ENCODE data around the gene DHH. TPM values are rescaled to one million over a fixed set of nuclear protein-coding genes. Genes with fewer than 3 reads are reported as not detected.

The DHH gene
- 0.29 and 0.87 TPM in 2 replicates for total RNA-seq (2014; rRNA removed; shearing (Covaris generic))

DNA sequence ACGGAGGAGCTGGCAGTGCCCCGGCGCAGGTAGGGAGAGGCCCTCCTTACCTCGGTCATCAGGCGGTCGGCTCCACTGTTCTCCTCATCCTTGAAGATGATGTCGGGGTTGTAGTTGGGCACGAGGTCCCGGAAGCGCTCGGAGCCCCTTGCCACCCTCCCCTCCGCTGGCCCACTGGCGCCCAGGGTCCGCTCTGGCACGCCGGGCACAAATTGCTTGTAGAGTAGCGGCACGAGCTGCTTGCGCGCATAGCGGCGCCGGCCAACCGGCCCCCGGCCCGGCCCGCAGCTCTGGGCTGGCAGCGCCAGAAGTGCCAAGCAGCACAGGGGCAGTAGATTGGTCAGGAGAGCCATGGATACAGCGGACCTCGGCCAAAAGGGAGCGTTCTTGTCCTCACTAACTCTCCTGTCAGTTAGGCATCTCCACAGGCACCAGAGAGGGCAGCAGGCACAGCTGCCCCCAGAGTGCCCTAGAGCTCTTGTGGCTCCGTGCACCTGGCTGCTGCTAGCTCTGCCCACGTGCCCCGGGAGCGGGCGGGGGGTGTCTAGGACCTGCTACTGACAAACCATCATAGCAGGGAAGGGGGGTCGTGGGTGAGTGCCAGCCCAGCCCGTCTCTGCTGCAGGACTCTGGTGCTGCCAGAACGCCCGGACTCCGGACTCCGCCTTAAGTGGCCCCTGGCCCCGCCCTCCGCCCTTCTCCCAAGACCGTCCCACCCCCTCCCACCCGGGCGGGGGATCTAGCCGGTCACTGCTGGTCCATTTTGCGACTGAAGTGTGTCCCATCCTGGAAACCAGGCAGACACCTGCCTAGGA lies at the start of gene DHH:
DHH (minus strand) TSS at position 642 of the 815 bp plus-strand sequence; CDS start at position 353, 289 bp downstream.

DNA sequence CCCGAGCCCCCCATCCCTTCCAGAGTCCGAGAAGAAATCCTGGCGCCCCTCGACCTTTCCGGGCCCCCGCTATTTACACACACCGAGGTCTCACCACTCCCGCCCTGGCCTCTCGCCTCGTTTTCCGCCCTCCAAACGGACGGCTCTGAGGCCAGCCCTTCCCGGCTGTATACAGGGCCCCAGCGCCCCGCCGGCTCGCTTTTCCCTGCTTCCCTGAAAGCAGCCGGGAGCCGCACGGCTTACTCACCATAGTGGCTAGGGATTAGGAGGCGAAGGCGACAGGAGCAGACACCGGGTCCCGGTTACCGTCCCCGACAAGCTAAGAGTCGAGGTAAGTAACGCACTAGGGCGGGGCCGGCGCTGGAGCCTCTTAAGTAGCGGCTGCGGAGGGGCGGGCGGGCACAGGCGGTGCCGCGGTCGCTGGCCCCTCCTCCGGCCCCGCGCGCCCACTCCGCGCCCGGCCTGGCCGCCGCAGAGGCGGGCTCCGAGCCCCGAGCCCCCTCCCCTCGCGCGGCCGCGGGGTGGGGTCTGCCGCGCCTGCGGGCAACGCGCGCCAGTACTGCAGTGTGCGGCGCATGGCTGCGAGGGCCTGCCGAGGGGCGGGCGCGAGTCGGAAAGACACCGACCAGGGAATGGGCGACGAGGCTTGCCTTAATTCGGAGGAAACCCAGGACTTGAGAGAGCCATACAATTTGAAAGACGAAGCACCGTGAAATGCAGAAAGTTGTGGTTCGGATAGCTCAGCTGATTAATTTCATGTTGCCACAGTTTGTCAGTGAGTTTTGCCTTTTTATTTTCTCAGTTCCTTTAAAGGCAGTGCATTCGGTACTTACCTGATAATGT lies 36.7 kb upstream of the DHH start, which contains the start of gene TUBA1B:
TUBA1B (minus strand) TSS at position 345 of the 843 bp plus-strand sequence; CDS start at position 250, 95 bp downstream.

DNA sequence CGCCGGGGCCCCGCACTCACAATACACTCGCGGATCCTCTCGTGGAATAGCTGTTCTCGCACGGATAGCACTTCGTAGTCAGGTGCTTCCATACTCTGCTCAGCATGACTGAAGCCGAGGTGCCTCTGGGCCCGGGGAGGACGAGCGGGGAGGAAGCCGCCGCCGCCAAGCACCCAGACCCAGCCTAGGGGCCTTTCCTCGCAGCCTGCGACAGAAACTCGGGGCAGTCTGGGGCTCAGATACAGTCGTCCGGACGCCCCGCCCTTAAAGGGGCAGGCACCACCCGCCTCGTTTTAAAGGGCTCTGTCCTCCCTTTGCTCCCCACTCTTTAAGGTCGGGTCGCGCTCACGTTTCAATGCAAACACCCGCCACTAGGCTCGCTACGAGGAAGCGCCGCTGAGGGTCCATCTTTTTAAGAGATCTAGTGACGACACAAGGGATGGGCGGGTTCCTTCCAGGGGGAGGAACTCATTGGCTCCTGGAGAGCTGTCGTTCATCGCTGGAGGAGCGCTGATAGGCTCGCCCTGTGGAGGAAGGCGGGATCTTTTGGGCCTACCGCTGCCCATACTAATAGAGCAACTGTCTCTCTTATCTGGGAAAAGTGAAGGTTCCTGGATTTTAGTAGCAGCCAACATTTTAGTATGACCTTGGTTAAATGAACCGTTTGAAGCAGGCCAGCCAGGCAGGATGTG lies 16.0 kb upstream of the DHH start, which contains the start of gene LMBR1L:
LMBR1L (minus strand) TSS at position 384 of the 692 bp plus-strand sequence; CDS start at position 92, 292 bp downstream.

DNA sequence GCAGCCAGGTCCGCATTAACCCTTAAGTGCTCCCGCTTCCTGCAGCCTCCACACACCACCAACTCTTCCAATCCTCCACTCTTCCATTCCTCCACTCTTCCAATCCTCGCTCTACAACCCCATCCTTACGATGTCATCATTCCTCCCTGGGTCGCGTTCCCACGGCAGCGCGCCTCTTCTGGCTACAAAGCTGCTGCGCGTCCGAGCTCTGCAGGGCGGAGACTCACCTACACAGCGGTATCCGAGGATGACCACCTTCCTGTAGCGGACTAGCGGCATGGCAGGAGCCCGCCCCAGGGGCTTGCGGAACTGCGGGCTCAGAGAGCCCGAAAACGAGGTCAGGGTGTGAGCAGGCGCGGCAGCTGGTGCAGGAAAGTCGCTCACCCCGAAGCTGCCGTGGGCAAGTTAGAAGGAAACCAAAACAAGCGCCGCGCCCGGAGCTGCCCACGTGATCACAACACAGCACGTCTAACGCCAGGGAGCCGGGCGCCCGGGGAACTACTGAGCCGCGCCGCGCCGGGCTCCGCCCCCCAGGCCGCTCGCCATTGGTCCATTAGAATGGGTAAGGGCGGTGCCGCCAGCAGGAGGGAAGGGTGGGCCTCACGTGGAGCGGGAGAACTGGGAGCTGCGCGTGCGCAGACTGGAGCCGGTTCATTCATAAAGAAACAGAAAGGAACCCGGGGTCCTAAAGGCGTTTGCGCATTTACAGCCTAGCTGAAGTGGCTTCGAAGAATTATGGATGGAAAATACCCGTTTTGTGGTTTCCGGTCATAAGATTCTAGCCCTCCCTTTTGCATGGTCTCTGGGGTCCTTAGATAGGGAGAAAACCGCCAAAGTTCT lies 24.9 kb downstream of the DHH start, which contains the start of gene RHEBL1:
RHEBL1 (minus strand) TSS at position 473 of the 840 bp plus-strand sequence; CDS start at position 279, 194 bp downstream.

DNA sequence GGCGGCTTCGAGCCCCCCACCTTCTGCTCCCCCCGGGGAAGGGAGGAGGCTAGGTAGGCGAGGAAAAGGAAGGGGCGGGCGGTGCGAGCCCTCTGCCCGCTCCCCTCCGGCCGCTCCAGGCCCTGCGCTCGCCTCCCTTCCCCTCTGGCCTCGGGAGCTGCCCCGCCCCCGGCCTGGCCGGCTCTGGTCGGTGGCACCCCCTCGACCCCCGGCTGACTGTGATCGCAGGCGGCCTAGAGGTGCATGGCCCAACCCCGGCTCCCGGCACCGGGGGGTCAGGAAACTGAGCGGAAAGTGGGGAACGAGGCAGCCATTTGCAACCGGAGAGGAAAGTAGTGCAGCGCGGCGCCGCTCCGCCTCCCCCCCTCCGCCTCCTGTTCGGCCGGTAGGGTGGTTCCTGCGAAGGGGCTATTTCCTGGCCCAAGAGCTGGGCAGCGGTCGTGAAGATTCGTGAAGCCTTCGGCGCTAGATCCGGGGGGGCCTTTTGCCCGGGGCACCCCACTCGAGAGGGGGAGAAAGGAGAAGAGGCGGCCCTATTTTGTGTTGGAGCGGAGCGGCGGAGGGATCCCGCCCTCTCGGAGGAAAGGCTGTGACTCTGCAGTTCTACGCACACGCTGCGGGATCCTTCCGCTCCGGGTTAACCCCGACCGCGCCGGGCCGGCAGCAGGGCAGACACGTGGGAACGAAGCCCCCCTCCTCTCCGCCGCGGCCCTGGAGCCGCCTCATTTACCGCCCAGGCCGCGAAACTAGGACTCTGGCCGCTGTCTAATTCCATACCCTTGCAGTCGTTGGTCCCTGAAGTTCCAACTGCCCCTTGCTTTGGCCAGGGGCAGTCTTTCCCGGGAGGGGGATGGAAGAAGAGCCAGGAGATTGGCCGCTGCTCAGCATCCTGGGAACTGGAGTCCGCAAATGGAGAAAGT lies 34.1 kb downstream of the DHH start, which contains the start of gene KMT2D:
KMT2D (minus strand) TSS at position 558 of the 920 bp plus-strand sequence. CDS start 5,470 bp downstream, outside the sequence.

Small RNA genes within 50 kb of the gene (small RNA-seq; reads per million reads assigned to genes)
- not detected for gene RF00019

Other genes with a start within 250 kb of the DHH start
- gene DDX23, start 242.6 kb downstream of the DHH start, total RNA-seq (2014; rRNA removed; shearing (Covaris generic)) = 63.5 and 66.8 TPM in 2 replicates
- 0.48 and 0.57 TPM in 2 replicates for gene RND1, start 228.9 kb downstream of the DHH start, total RNA-seq (2014; rRNA removed; shearing (Covaris generic))
- 24.9 and 25.8 TPM in 2 replicates for gene FKBP11, start 169.3 kb downstream of the DHH start, total RNA-seq (2014; rRNA removed; shearing (Covaris generic))
- gene ARF3, start 137.3 kb downstream of the DHH start, total RNA-seq (2014; rRNA removed; shearing (Covaris generic)) = 79.5 and 93.6 TPM in 2 replicates
- 2.6 and 3.5 TPM in 2 replicates for gene WNT10B, start 123.1 kb downstream of the DHH start, total RNA-seq (2014; rRNA removed; shearing (Covaris generic))
- not detected in 2 replicates for gene WNT1, start 116.5 kb downstream of the DHH start, total RNA-seq (2014; rRNA removed; shearing (Covaris generic))
- gene DDN, start 95.4 kb downstream of the DHH start, total RNA-seq (2014; rRNA removed; shearing (Covaris generic)) = 1.6 and 2.4 TPM in 2 replicates
- gene PRKAG1, start 76.0 kb downstream of the DHH start, total RNA-seq (2014; rRNA removed; shearing (Covaris generic)) = 120 and 128 TPM in 2 replicates
- gene KMT2D, start 34.0 kb downstream of the DHH start, total RNA-seq (2014; rRNA removed; shearing (Covaris generic)) = 40.7 and 44.7 TPM in 2 replicates
- gene RHEBL1, start 24.8 kb downstream of the DHH start, total RNA-seq (2014; rRNA removed; shearing (Covaris generic)) = 4.0 and 9.5 TPM in 2 replicates
- 11.1 and 14.3 TPM in 2 replicates for gene LMBR1L, start 16.0 kb upstream of the DHH start, total RNA-seq (2014; rRNA removed; shearing (Covaris generic))
- 2,083 and 2,392 TPM in 2 replicates for gene TUBA1B, start 36.6 kb upstream of the DHH start, total RNA-seq (2014; rRNA removed; shearing (Covaris generic))
- gene TUBA1A, start 94.3 kb upstream of the DHH start, total RNA-seq (2014; rRNA removed; shearing (Covaris generic)) = 84.2 and 95.1 TPM in 2 replicates
- gene TUBA1C, start 170.3 kb upstream of the DHH start, total RNA-seq (2014; rRNA removed; shearing (Covaris generic)) = 616 and 777 TPM in 2 replicates
- 0.68 and 1.0 TPM in 2 replicates for gene PRPH, start 200.3 kb upstream of the DHH start, total RNA-seq (2014; rRNA removed; shearing (Covaris generic))
- gene TROAP, start 228.5 kb upstream of the DHH start, total RNA-seq (2014; rRNA removed; shearing (Covaris generic)) = 61.6 and 70.7 TPM in 2 replicates
- 2.2 and 4.4 TPM in 2 replicates for gene C1QL4, start 242.4 kb upstream of the DHH start, total RNA-seq (2014; rRNA removed; shearing (Covaris generic))

Measured in A375 (cell line).